K562 (cell line): ENCODE measurements around the gene DNMT1. TPM values are rescaled to one million over a fixed set of nuclear protein-coding genes. Genes with fewer than 3 reads are reported as not detected.

Source experiments
- RBFOX2 ChIP-seq: fragments of 200-400 bp; formaldehyde crosslinking; IDR thresholded peaks from 2 replicates; pipeline ENCODE4 v1.6.1; 2017; ENCODE audit warnings: low read depth, mild to moderate bottlenecking, low read length, moderate library complexity
- polyA plus RNA-seq, 8 experiments: library from polyadenylated mRNA; depleted of rRNA in 4 of 8; stranded (reverse) in 5 of 8; unstranded in 3 of 8; fragments of >200 nt; fragmentation: Nextera tagmentation in 2 of 8; fragmentation: Illumina TruSeq in 1 of 8; extraction: Ambion mirVana in 2 of 8; extraction: Trizol in 1 of 8; gene quantifications; 2 replicates each; pipeline versions ENCODE4 v1.2.1 to v1.2.3, GENCODE V29; 2011 to 2014; ENCODE audit warnings: inconsistent platforms in 1 of 8, missing spikeins in 1 of 8
- total RNA-seq, 7 experiments: library from RNA; depleted of rRNA in 6 of 7; stranded (reverse); fragments of >200 nt in 6 of 7; fragmentation: Illumina TruSeq in 2 of 7; extraction: Trizol in 2 of 7; gene quantifications; 2 replicates each; pipeline versions ENCODE4 v1.2.1 to v1.2.3, GENCODE V29; 2011 to 2021; ENCODE audit warnings: low replicate concordance in 1 of 7
- TF ChIP-seq, protein P1 (sequence below), 2 experiments: fragments of 450-650 bp; IDR thresholded peaks; 2 replicates each; pipeline ENCODE4 v1.6.1; 2016; ENCODE audit warnings: mild to moderate bottlenecking in 2 of 2, borderline replicate concordance in 1 of 2, low read depth in 1 of 2, moderate library complexity in 1 of 2

DNMT1 gene
- total and polyA plus RNA-seq, 9 of the 15 experiments (the other 6 are each of a cell fraction or from before 2014, with no cell fraction given) = 80.1 to 271 (median 121) TPM

DNA sequence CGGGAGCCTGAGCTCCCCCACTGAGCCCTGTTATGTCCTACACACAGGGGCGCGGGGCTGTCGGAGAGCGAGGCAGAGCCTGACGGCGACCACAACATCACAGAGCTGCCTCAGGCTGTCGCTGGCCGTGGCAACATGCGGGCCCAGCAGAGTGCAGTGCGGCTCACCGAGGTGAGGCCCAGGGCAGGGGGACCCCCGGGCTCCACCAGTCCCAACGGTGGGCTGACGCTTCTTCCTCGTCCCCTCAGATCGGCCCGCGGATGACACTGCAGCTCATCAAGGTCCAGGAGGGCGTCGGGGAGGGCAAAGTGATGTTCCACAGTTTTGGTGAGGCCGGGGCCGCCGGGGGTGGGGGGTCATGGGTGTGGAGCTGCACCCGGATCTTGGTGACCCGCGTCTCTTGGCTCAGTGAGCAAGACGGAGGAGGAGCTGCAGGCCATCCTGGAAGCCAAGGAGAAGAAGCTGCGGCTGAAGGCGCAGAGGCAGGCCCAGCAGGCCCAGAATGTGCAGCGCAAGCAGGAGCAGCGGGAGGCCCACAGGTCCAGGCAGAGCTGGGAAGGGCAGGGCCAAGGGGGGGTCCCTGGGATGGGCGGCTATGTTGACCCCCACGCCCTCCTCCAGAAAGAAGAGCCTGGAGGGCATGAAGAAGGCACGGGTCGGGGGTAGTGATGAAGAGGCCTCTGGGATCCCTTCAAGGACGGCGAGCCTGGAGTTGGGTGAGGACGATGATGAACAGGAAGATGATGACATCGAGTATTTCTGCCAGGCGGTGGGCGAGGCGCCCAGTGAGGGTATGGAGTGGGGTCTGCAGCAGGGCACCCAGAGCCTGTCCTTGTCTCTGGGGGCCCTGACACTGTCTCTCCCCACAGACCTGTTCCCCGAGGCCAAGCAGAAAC is 84.4 kb downstream of the DNMT1 start (continued):
- TF ChIP-seq, protein P1, sequence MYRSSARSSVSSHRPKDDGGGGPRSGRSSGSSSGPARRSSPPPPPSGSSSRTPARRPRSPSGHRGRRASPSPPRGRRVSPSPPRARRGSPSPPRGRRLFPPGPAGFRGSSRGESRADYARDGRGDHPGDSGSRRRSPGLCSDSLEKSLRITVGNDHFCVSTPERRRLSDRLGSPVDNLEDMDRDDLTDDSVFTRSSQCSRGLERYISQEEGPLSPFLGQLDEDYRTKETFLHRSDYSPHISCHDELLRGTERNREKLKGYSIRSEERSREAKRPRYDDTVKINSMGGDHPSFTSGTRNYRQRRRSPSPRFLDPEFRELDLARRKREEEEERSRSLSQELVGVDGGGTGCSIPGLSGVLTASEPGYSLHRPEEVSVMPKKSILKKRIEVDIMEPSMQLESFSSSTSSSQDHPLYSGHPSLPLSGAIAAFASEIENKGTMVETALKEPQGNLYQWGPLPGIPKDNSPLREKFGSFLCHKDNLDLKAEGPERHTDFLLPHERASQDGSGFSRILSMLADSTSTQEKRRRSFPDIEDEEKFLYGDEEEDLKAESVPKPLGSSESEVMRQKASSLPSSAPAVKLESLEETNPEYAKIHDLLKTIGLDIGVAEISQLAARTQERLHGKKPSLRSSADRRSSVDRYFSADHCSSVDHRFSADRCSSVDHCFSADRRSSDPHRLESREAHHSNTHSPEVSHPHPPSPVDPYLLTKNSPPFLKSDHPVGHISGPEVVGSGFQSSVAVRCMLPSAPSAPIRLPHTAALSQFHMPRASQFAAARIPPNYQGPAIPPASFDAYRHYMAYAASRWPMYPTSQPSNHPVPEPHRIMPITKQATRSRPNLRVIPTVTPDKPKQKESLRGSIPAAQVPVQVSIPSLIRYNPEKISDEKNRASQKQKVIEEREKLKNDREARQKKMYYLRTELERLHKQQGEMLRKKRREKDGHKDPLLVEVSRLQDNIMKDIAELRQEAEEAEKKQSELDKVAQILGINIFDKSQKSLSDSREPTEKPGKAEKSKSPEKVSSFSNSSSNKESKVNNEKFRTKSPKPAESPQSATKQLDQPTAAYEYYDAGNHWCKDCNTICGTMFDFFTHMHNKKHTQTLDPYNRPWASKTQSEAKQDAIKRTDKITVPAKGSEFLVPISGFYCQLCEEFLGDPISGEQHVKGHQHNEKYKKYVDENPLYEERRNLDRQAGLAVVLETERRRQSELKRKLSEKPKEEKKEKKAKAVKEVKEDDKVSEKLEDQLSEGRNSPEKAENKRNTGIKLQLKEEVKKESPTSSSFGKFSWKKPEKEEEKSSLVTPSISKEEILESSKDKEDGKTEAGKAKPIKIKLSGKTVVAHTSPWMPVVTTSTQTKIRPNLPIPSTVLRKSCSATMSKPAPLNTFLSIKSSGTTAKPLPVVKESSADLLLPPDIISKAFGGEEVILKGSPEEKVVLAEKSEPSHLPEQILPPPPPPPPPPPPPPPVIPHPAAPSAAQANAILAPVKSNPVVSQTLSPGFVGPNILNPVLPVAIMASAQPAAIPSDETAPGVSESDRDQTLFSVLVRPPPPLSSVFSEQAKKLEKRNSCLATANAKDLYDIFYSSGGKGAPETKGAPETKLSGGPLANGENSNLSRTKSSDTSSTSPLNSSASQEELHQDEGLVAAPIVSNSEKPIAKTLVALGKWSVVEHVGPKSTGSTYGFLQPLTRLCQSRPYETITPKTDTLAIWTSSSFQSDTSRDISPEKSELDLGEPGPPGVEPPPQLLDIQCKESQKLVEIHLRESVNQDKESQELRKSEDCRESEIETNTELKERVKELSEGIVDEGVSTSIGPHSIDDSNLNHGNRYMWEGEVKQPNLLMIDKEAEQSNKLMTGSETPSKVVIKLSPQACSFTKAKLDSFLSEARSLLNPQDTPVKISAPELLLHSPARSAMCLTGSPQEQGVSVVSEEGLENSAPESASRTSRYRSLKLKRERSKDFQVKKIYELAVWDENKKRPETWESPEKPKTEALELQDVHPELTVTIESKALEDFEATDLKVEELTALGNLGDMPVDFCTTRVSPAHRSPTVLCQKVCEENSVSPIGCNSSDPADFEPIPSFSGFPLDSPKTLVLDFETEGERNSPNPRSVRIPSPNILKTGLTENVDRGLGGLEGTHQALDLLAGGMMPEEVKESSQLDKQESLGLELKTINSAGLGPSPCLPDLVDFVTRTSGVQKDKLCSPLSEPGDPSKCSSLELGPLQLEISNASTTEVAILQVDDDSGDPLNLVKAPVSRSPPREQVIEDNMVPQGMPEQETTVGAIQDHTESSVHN (IDR thresholded peaks at IDR 0.05; ENCODE audit: borderline replicate concordance in 1 of 2, low read depth in 1 of 2) = no peak
- TF ChIP-seq RBFOX2 = peak; percentile 73
